Measurements from ENCODE around the gene PGC. TPM values are rescaled to one million over a fixed set of nuclear protein-coding genes. Genes with fewer than 3 reads are reported as not detected.

PGC gene
- polyA plus RNA-seq, 3 donors, result 7.5 to 1,282 (median 263) TPM

GRCh38 chr6:41693281-41694240 lies 53.6 kb downstream of the PGC start:
- no peak overlapping the region for H3K27ac ChIP-seq (ENCODE audit: low read depth, low read length)
- WGBS, 3 donors, result 75 to 81% (median 78%) methylated on average over 9 to 10 of the region's 10 CpGs

- H3K27ac ChIP-seq (ENCODE audit: low read depth, low read length), result no peak overlapping the region
- 85 to 96% (median 91%) methylated on average over 2 of the region's 2 CpGs for WGBS, 3 donors
These were observed 54.5 kb downstream of the PGC start for GRCh38 chr6:41692730-41693129.

GRCh38 chr6:41692080-41692675 lies 55.0 kb downstream of the PGC start:
- no peak overlapping the region for H3K27ac ChIP-seq (ENCODE audit: low read depth, low read length)

GRCh38 chr6:41691426-41692079 lies 55.6 kb downstream of the PGC start:
- WGBS, 3 donors, result 86 to 90% (median 89%) methylated on average over 8 of the region's 8 CpGs
- no peak overlapping the region for H3K27ac ChIP-seq (ENCODE audit: low read depth, low read length)

- 96 to 98% (median 97%) methylated on average over 22 to 25 of the region's 25 CpGs for WGBS, 3 donors
These were observed 56.5 kb downstream of the PGC start for GRCh38 chr6:41690541-41691330.

GRCh38 chr6:41689171-41690008 lies 57.8 kb downstream of the PGC start:
- no peak overlapping the region for H3K27ac ChIP-seq (ENCODE audit: low read depth, low read length)
- WGBS, 3 donors, result 67 to 80% (median 69%) methylated on average over 9 of the region's 9 CpGs

More at GRCh38 chr6:41690541-41691330, 56.5 kb downstream of the PGC start:
- H3K27ac ChIP-seq (ENCODE audit: low read depth, low read length), result no peak overlapping the region

GRCh38 chr6:41688256-41688965 lies 58.8 kb downstream of the PGC start:
- WGBS, 3 donors, result 71 to 90% (median 87%) methylated on average over 5 of the region's 5 CpGs
- H3K27ac ChIP-seq (ENCODE audit: low read depth, low read length), result no peak overlapping the region

- H3K27ac ChIP-seq (ENCODE audit: low read depth, low read length), result no peak overlapping the region
- 63 to 87% (median 84%) methylated on average over 9 of the region's 9 CpGs for WGBS, 3 donors
These were observed 59.6 kb downstream of the PGC start for GRCh38 chr6:41687501-41688175.

Other genes starting within 250 kb of the PGC start
- 10 to 100 TPM in 2 of 3 donors, 1 to 10 TPM in 1; 8.3 to 26.6 (median 18.4) TPM for gene FOXP4, start 201.0 kb downstream of the PGC start, polyA plus RNA-seq
- 100 to 1,000 TPM in 1 of 3 donors, 10 to 100 TPM in 1, 1 to 10 TPM in 1; 5.5 to 178 (median 47.3) TPM for gene MDFI, start 108.9 kb downstream of the PGC start, polyA plus RNA-seq
- gene TFEB, start 11.8 kb downstream of the PGC start, polyA plus RNA-seq, result 10 to 100 TPM; 10.1 to 18.1 (median 13.9) TPM
- gene FRS3, start 32.5 kb upstream of the PGC start, polyA plus RNA-seq, result 1 to 10 TPM; 2.7 to 6.9 (median 3.3) TPM
- 1 to 10 TPM; 1.4 to 4.5 (median 3.1) TPM for gene PRICKLE4, start 33.4 kb upstream of the PGC start, polyA plus RNA-seq
- 100 to 1,000 TPM; 160 to 342 (median 246) TPM for gene TOMM6, start 40.3 kb upstream of the PGC start, polyA plus RNA-seq
- gene USP49, start 148.0 kb upstream of the PGC start, polyA plus RNA-seq, result 1 to 10 TPM in 2 of 3 donors, under 1 TPM in 1; 0.79 to 1.9 (median 1.3) TPM
- 1 to 10 TPM; 5.3 to 8.1 (median 7.0) TPM for gene MED20, start 173.7 kb upstream of the PGC start, polyA plus RNA-seq
- gene BYSL, start 174.1 kb upstream of the PGC start, polyA plus RNA-seq, result 10 to 100 TPM in 2 of 3 donors, 1 to 10 TPM in 1; 9.3 to 32.7 (median 12.0) TPM
- 100 to 1,000 TPM in 1 of 3 donors, 10 to 100 TPM in 2; 35.5 to 146 (median 95.9) TPM for gene CCND3, start 194.4 kb upstream of the PGC start, polyA plus RNA-seq

Measured in adipose tissue (tissue), 3 donors.